B cell (primary cell): ENCODE measurements around the gene RBM20. TPM values are rescaled to one million over a fixed set of nuclear protein-coding genes. Genes with fewer than 3 reads are reported as not detected.

Source experiments
- ATAC-seq: fragments of 200-7000 bp; cut with Tn5 transposase; one replicate; pipeline ENCODE4 v1.10.0; 2021; ENCODE audit warnings: low read depth, mild to moderate bottlenecking, moderate number of reproducible peaks, moderate library complexity
- CTCF ChIA-PET: fragments of 350-600 bp; sonication (Branson Sonifier 250); formaldehyde crosslinking; loops from one replicate; lab custom pipeline; 2021; ENCODE audit warnings: antibody characterized with exemption, inconsistent platforms; lab: Charles Lee
- POLR2A ChIA-PET: fragments of 350-600 bp; sonication (Branson Sonifier 250); formaldehyde crosslinking; loops from one replicate; lab custom pipeline; 2021; ENCODE audit warnings: antibody characterized with exemption; lab: Charles Lee
- DNase-seq: peaks from one replicate; pipeline ENCODE4 v3.0.0; 2013
- H2AFZ ChIP-seq: 2 replicates; pipeline ENCODE4 v1.6.1; 2012; ENCODE audit warnings: mild to moderate bottlenecking, low read depth, low read length; ENCODE audit not compliant: insufficient read depth, poor library complexity, severe bottlenecking
- H3K27ac ChIP-seq, 2 donors: 1 replicate in 1 of 2; 2 replicates in 1 of 2; pipeline ENCODE4 v1.5.1; 2012 to 2013; ENCODE audit warnings: low read length in 2 of 2, mild to moderate bottlenecking in 2 of 2, moderate library complexity in 1 of 2
- H3K27me3 ChIP-seq, 4 experiments: fragments of 200-600 bp in 1 of 4; sonication (generic) in 1 of 4; replicated peaks in 1 of 4; 1 replicate in 2 of 4; 2 replicates in 2 of 4; pipeline versions ENCODE4 v1.6.1 to v1.7.0; 2013 to 2016; ENCODE audit warnings: low read length in 3 of 4, mild to moderate bottlenecking in 2 of 4, mixed read lengths in 1 of 4, moderate library complexity in 1 of 4; ENCODE audit not compliant: insufficient read depth in 4 of 4, control insufficient read depth in 3 of 4; ENCODE audit errors: control extremely low read depth in 1 of 4
- H3K36me3 ChIP-seq, 2 experiments: replicated peaks in 1 of 2; 1 replicate in 1 of 2; 2 replicates in 1 of 2; pipeline versions ENCODE4 v1.6.1 to v1.7.1; 2013; ENCODE audit warnings: low read length in 1 of 2; ENCODE audit not compliant: insufficient read depth in 2 of 2, control insufficient read depth in 1 of 2; ENCODE audit errors: control extremely low read depth in 1 of 2, extremely low read depth in 1 of 2
- H3K4me1 ChIP-seq, 2 donors: fragments of 200-600 bp in 1 of 2; sonication (generic) in 1 of 2; 1 replicate in 1 of 2; 2 replicates in 1 of 2; pipeline versions ENCODE4 v1.5.1 to v1.6.1; 2013 to 2017; ENCODE audit warnings: low read length in 2 of 2; ENCODE audit not compliant: control insufficient read depth in 2 of 2, insufficient read depth in 2 of 2
- H3K4me2 ChIP-seq: replicated peaks from 2 replicates; pipeline ENCODE3; 2012; ENCODE audit warnings: mild to moderate bottlenecking, low read depth, low read length; ENCODE audit not compliant: poor library complexity, severe bottlenecking
- H3K4me3 ChIP-seq, 5 experiments: fragments of 200-600 bp in 1 of 5; sonication (generic) in 1 of 5; 1 replicate in 3 of 5; 2 replicates in 2 of 5; pipeline versions ENCODE4 v1.5.1 to v1.7.0; 2011 to 2016; ENCODE audit warnings: low read length in 4 of 5, mild to moderate bottlenecking in 4 of 5, low read depth in 2 of 5, control low read depth in 1 of 5, moderate library complexity in 1 of 5; ENCODE audit not compliant: insufficient read depth in 1 of 5; ENCODE audit errors: control extremely low read depth in 1 of 5, extremely low read depth in 1 of 5
- H3K79me2 ChIP-seq: fragments of 200-600 bp; sonication (generic); one replicate; pipeline ENCODE4 v1.6.0; 2016; ENCODE audit warnings: low read length; ENCODE audit not compliant: control insufficient read depth, insufficient read depth
- H3K9ac ChIP-seq: fragments of 200-600 bp; sonication (generic); 2 replicates; pipeline ENCODE4 v1.6.1; 2017; ENCODE audit warnings: mild to moderate bottlenecking, low read length, moderate library complexity
- H3K9me3 ChIP-seq, 3 donors: one replicate each; pipeline versions ENCODE4 v1.6.1 to v1.7.1; 2013; ENCODE audit warnings: low read length in 2 of 3; ENCODE audit not compliant: control insufficient read depth in 2 of 3, insufficient read depth in 1 of 3; ENCODE audit errors: control extremely low read depth in 1 of 3
- H4K20me1 ChIP-seq: 2 replicates; pipeline ENCODE4 v1.6.0; 2012; ENCODE audit warnings: mild to moderate bottlenecking, low read length; ENCODE audit not compliant: insufficient read depth, control insufficient read depth, poor library complexity, severe bottlenecking
- H3K27ac Mint-ChIP-seq: one replicate; pipeline ENCODE4 v1.8.0; 2021; ENCODE audit warnings: mixed read lengths
- H3K27me3 Mint-ChIP-seq: one replicate; pipeline ENCODE4 v1.8.0; 2021; ENCODE audit warnings: mixed read lengths
- H3K4me1 Mint-ChIP-seq: one replicate; pipeline ENCODE4 v1.8.0; 2021; ENCODE audit warnings: mixed read lengths
- H3K4me3 Mint-ChIP-seq: one replicate; pipeline ENCODE4 v1.8.0; 2021; ENCODE audit warnings: mixed read lengths
- H3K9me3 Mint-ChIP-seq: one replicate; pipeline ENCODE4 v1.8.0; 2022; ENCODE audit warnings: mixed read lengths; ENCODE audit not compliant: insufficient read depth
- CTCF ChIP-seq: fragments of 200-600 bp; IDR thresholded peaks from one replicate; pipeline ENCODE4 v1.8.0; 2022; ENCODE audit warnings: antibody characterized with exemption, mild to moderate bottlenecking
- EZH2 ChIP-seq: IDR thresholded peaks from 2 replicates; pipeline ENCODE4 v1.6.1; 2012; ENCODE audit warnings: borderline replicate concordance, low read depth, mild to moderate bottlenecking, moderate library complexity, low read length; ENCODE audit not compliant: insufficient read depth, poor library complexity, severe bottlenecking
- WGBS: methylation state at CpG from one replicate; pipeline ENCODE4 v1.1.5; 2013; ENCODE audit warnings: missing lambda C conversion rate; ENCODE audit not compliant: insufficient coverage; 5-methylcytosine and 5-hydroxymethylcytosine counted together
- intact Hi-C: fragments of 100-400 bp; cut with micrococcal nuclease; formaldehyde crosslinking; loops from one replicate; pipeline ENCODE4 v1.10.0; 2022
- polyA plus RNA-seq: library from polyadenylated mRNA; depleted of rRNA; stranded (reverse); fragments of >200 nt; gene quantifications from 2 replicates; pipeline ENCODE4 v1.2.3, GENCODE V29; 2012
- total RNA-seq, 2 donors: library from RNA; stranded (reverse); fragments of 120-200 nt in 1 of 2; gene quantifications; 1 replicate in 1 of 2; 2 replicates in 1 of 2; pipeline versions ENCODE4 v1.2.3 to v1.2.4, GENCODE V29; 2013 to 2022

The RBM20 gene
- total and polyA plus RNA-seq, 2 donors (not counting 1 experiment from before 2014, with no cell fraction given), result not detected

DNA sequence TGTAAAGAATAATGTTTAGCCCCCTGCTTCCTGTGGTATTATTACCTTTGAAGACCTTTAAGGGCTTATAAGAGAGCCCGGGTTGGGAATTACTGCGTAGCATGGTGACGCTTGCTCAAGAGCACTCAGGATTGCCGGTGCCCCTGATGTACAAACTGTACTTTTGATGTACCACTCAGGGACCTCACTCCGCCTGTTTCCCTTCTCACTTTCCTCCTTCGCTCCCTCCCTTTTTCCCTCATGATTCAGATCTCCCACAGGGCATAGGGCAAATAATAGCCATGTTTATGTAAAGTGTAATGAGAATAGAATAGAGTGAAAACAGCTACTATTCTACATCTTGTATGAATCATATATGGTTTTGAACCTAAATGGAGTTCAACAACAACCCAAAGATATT lies 149.8 kb downstream of the RBM20 start:
- H3K4me1 ChIP-seq, result no peaks in the 10 kb centered on the region
- H3K4me1 Mint-ChIP-seq, result no peaks in the 10 kb centered on the region
- H3K4me3 ChIP-seq, result no peak overlapping the region
- H3K79me2 ChIP-seq, result no peaks in the 10 kb centered on the region
- H3K27me3 Mint-ChIP-seq, result peaks cover 6% of the 10 kb centered on the region
- intact Hi-C loops, result no loop called here
- ATAC-seq, result no peak
- TF ChIP-seq CTCF (no peak), EZH2 (no peak)
- H3K27ac ChIP-seq, result no peak overlapping the region
- CTCF ChIA-PET, result interaction anchor here (3.3 kb wide), 1 partner anchor 9 kb away, joined by 18 read pairs; no protein-coding TSS in a partner anchor
- no peaks in the 10 kb centered on the region for H3K27me3 ChIP-seq
- H3K4me2 ChIP-seq, result no peak overlapping the region
- H4K20me1 ChIP-seq, result no peaks in the 10 kb centered on the region
- no peaks in the 10 kb centered on the region for H3K9me3 Mint-ChIP-seq
- no peak overlapping the region for H2AFZ ChIP-seq
- no CpG with 5 or more reads among the region's 6 CpGs for WGBS
- no peak for DNase-seq
- H3K9ac ChIP-seq, result no peak overlapping the region
- no peaks in the 10 kb centered on the region for H3K9me3 ChIP-seq
- POLR2A ChIA-PET, result no interaction called here
- H3K36me3 ChIP-seq, result no peaks in the 10 kb centered on the region
- no peak overlapping the region for H3K4me3 Mint-ChIP-seq
- H3K27ac Mint-ChIP-seq, result no peak overlapping the region

DNA sequence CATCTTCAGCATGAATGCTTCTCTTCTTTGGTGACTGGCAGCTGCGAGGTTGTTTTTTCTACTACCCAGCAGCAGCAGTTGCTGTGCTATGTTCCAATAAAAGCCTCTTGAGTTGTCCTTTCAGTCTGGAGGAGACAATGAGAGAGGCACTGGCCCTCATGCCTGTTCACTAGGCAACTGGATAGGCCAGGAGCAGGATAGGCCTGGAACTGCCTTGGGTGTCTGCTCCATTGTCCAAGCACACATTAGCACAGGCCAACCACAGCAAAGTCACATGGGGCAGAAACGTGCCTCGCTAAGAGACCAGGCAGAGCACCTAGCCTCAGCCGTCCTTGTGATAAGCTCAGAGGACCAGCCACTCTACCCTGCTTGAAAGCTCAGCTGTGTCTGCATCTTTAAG lies 150.7 kb downstream of the RBM20 start:
- Histone ChIP-seq H2AFZ (no peak overlapping the region), H4K20me1 (no peaks in the 10 kb centered on the region), H3K9me3 (no peaks in the 10 kb centered on the region), H3K4me3 (no peak overlapping the region), H3K27me3 (no peaks in the 10 kb centered on the region), H3K4me1 (no peaks in the 10 kb centered on the region), H3K36me3 (no peaks in the 10 kb centered on the region), H3K79me2 (no peaks in the 10 kb centered on the region), H3K4me2 (no peak overlapping the region), H3K27ac (no peak overlapping the region), H3K9ac (no peak overlapping the region)
- Mint-ChIP-seq H3K4me3 (no peak overlapping the region), H3K27ac (no peak overlapping the region), H3K27me3 (peaks cover 10% of the 10 kb centered on the region), H3K9me3 (no peaks in the 10 kb centered on the region), H3K4me1 (no peaks in the 10 kb centered on the region)
- no peak for TF ChIP-seq CTCF
- TF ChIP-seq EZH2, result no peak
- DNase-seq (no peak), ATAC-seq (no peak)
- intact Hi-C loops, result no loop called here
- POLR2A ChIA-PET, result no interaction called here
- 95% methylated on average over 4 of the region's 4 CpGs for WGBS
- CTCF ChIA-PET, result interaction anchor here (0.6 to 3.3 kb wide), 3 partner anchors 8 to 187 kb away, joined by 3 to 18 read pairs (median 3); no protein-coding TSS in a partner anchor
